ENCODE measurements around the gene GRK6.

Gene GRK6

DNA sequence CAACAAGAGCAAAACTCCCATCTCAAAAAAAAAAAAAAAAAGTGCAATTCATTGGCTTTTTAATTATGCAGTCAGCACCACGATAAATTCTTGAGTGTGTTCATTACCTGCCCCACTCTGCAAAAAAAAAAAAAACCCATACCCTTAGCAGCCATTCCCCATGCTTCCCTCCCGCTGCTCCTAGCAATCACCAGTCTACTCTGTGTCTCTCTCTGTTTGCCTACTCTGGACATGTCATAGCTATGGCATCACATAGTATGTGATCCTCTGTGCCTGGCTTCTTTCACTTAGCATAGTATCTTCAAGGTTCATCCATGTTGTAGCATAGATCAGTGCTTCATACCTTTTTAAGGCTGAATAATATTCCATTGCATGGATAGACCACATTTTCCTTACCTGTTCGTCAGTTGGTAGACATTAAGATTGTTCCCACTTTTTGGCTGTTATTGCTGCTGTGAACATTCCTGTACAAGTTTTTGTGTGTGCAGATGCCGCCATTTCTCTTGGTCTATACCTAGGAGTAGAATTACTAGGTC lies 13.1 kb downstream of the GRK6 start:
- DNase-seq (ENCODE audit: low read depth in 1 of 2, low spot score in 1 of 2) = no peak

DNA sequence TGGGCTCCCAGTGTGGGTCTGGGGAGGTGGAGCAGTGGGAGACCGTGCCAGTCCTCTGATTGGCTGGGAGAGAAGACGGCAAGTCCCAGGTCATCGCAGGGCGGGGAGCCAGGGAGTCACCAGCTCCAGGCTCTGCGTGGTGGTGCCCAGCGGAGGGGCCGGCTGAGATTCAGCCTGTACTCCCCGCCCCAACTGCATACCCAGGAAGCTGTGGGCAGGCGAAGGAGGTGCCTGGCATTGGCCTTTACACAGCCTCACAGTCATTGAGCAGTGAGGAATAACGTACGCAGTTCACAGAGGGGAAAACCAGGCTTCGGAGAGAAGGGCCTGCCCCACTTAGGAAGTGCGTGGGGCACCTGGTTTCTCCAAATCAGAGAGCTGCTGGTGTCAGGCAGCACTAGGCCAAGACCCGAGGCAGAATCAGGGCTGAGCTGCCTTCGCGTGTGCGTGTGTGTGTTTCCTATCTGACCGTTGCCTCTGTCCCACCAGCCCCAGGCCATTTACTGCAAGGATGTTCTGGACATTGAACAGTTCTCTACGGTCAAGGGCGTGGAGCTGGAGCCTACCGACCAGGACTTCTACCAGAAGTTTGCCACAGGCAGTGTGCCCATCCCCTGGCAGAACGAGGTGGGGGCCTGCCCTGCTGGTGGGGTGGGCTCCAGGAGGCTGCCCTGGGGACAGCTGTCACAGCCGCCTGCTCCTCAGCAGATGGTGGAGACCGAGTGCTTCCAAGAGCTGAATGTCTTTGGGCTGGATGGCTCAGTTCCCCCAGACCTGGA lies 13.9 kb downstream of the GRK6 start:
- no peak for DNase-seq (ENCODE audit: low read depth in 1 of 2, low spot score in 1 of 2)

DNA sequence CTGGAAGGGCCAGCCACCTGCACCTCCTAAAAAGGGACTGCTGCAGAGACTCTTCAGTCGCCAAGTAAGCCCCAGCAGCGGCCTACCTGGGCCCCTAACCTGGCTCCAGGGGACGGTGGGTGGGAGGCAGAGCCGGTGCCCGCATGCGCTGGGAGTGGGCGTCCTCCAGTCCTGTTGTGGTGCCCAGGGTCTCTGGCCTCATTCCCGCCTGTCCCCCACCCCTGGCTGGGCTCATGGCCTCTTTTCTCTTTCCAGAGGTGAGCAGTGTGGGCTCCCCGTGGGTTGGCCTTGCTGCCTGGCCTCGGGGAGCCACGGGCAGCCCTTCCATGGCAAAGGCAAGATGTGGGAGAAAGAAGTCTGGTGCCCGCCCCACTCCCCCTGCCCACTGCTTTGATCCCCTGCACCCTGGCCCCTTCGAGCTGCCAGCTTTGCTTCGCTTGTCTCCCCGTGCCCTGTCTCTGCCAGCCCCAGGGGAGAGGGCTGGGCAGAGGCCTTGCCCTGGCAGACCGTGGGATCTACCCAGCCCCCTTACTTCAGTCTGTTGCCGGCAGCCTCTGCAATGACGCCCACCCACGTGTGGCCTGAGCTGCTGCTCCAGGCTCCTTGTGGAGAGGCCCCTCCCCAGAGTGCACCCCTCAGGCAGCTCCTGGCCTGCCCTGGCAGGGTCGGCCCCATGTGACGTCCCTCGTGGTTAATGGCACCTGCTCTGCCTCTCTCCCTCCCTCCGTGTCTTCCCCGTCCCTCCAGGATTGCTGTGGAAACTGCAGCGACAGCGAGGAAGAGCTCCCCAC lies 14.7 kb downstream of the GRK6 start:
- no peak for DNase-seq (ENCODE audit: low read depth in 1 of 2, low spot score in 1 of 2)

DNA sequence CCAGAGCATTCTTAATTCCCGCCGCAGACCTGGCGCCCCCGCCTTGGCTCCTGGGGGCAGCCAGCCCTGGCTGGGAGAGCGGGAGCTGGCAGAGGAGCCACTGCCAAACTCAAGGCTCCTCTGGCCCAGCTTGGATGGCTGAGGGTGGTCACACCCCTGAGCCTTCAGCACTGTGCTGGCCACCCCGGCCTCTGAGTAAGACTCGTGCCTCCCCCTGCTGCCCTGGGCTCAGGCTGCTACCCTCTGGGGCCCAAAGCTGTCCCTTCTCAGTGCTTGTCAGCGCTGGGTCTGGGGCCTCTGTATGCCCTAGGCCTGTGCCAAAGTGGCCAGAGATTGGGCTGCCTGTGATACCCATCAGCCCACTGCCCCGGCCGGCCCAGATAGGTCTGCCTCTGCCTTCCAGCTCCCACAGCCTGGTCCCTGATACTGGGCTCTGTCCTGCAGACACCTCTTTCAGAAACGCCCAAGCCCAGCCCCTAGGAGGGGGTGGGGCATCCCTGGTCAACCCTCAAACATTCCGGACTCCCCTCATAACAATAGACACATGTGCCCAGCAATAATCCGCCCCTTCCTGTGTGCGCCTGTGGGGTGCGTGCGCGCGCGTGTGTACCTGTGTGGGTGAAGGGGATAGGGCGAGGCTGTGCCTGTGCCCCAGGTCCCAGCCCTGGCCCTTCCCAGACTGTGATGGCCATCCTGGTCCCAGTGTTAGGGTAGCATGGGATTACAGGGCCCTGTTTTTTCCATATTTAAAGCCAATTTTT lies 15.8 kb downstream of the GRK6 start:
- DNase-seq (ENCODE audit: low read depth in 1 of 2, low spot score in 1 of 2) = no peak

DNA sequence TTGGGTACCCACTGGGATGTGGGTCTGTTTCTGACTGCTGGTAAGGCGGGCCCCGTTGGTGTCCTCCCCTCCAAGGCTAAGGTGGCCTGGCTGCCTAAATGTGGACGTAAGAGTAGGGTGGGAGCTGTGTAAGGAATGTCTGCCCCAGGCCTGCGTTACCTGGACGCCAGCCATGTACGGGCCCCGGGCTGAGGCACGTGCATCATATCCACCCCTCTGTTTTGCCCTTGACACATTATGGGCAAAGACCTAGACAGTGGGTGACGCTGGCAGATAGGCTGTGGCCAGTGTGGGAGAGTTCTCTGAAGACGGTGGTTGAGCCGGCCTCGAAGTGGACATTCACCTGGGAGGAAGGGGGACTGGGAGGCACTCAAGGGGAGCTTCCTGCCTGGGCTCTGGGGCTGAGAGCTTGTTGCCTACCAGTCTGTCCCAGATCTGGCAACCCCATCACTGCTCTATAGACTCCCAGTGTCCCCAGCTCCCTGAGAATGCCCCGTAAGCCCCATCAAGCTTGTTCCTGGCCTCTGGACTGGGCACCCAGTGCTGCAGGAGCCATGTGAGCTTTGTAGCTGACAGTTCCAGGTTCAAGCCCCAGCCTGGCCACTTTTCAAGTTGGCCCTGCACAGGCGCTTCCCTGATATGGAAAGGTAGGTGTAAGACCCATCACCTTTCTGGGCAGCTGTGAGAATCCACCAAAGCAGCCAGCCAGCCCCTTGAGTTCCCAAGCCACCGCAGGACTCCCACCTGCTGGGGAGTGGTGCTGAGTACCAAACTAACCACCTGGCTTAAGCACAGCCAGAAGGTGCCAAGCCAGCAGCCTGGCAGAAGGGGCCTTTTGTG lies 16.9 kb downstream of the GRK6 start:
- DNase-seq (ENCODE audit: low read depth in 1 of 2, low spot score in 1 of 2) = no peak

DNA sequence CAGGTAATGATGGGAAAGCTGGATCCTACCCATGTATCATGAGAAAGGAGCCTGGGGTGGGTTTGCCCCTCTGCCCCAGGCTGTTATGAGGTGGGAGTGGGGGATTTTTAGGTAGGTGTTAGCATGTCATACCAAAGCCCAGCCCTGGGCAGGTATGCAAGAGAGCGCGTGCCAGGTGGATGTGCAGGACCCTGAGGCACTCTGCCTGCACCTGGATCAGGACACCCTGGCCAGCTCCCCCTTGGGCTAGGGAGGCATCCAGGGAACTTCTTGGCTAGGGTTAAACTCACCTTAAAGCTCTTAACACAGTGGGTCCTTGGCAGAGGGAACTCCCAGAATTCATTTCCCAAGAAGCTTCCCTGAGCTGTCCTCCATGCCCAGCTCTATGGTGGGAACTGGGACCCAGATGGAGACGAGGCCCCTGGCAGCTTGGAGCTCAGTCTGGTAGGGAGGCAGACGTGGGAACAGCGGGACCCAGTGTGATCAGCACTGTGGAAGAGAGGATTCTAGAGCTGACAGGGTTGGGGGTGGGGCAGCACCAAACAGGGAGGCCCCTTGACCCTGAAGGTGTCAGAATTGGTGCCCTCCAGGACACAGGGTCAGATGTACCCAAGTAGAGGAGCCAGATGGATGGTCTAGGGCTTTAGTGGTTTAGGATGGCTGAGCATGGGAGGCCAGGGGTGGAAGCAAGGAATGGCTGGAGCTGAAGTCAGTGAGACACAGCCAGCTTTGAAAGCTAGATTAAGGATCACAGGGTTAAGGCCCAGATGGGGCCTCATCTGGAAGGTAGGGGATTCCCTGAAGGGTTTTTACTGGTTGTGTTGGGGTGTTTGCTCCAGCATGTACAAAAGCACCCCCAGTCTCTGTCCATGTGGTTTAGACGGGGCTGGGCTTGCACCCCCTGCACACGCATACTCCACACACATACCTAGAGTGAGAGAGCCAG lies 17.9 kb downstream of the GRK6 start:
- DNase-seq (ENCODE audit: low read depth in 1 of 2, low spot score in 1 of 2) = no peak

DNA sequence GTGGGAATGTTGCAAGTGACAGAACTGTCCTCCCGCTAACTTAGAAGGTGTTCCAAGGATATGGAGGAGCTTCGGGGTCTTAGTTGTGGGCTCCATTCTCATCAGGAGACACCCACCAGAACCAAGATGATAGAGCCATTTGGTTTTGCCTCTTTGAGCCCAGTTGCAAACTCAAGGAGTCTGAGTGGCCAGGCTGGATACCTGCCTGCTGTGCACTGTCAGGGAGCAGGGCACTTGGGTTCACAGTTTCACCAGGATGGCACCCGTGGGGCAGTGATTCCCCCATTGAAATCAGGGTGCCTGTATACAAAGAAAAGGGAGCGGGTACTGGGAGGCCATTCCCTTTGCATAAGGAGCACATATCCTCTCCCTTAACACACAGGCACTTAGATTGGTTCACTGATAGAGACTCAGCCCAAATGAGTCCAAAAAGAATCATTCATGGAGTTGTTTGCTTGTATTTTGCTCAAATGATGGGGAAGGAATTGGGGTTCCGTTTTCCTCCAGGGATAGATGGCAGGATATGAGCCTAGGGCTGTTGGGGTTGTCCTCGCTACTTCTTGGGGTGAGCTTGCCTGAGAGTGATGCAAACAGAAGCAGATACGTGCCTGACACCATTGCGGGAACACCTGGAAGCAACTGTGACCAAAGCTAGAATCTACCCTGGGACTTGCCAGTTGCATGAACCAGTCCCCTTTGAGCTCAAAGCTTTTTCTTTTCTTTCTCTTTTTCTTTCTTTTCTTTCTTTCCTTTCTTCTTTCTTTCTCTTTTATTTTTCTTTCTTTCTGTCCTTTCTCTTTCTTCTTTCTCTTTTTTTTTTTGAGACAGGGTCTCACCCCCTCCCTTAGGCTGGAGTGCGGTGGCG lies 18.8 kb downstream of the GRK6 start:
- no peak for DNase-seq (ENCODE audit: low read depth in 1 of 2, low spot score in 1 of 2)

DNA sequence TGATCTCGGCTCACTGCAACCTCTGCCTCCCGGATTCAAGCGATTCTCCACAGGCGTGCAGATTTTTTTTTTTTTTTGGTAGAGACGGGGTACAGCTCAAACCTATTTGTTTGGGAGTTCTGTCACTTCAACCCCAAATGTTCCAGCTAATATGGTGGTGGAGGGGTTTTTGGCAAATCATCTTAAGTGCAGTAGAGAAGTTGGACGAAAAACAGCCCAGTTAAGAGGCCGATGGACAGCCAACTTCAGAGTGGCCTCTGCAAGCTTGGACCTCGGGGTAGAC lies 19.4 kb downstream of the GRK6 start:
- no peak for DNase-seq (ENCODE audit: low read depth in 1 of 2, low spot score in 1 of 2)

DNA sequence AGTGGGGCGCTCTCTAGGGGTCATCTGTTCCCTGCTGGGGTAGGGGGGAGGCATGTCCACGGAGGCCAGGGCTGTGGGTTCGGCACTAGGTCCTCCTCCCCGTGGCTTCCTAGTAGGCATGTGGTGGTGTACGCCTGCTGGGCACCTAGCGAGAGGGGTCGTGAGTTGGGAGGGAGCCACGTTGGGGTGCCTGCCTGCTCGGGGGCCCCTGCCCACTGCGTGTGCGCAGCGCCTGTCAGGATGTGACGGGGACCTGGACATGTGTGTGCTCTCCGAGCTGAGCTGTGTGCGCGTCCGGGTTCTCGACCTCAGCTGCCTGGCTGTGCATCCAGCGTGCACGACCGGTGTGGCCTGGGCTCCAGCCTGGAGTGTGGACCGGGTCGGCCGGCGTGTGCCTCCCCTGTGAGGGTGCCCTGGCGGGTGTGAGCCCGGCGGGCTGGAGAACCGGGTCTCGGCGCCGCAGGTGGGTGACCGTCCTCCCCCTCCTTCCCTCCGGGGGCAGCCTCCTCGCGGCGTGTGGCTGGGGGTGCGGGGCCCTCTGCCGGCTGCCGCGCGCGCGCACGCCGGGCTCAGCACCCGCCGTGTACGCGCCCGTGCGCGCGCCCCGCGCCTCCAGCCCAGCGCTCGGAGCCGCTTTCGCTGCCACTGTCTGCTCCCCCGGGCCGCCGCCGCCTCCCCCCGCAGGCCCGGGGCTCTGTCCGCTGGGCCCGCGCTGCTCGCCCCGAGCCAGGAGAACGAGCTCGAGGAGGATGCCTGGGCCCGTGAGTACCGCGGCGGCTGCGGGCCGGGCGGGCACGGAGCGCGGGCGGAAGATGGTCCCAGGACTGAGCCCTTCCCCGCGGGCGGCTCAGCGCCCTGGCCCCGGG lies 20.0 kb downstream of the GRK6 start, which contains the start of gene PRR7:
Gene PRR7, plus strand, starts transcription at position 615 of the 866 bp plus-strand sequence. CDS start 8,254 bp downstream, outside the sequence.
- DNase-seq (ENCODE audit: low read depth in 1 of 2, low spot score in 1 of 2) = peak; percentile 39 to 67

DNA sequence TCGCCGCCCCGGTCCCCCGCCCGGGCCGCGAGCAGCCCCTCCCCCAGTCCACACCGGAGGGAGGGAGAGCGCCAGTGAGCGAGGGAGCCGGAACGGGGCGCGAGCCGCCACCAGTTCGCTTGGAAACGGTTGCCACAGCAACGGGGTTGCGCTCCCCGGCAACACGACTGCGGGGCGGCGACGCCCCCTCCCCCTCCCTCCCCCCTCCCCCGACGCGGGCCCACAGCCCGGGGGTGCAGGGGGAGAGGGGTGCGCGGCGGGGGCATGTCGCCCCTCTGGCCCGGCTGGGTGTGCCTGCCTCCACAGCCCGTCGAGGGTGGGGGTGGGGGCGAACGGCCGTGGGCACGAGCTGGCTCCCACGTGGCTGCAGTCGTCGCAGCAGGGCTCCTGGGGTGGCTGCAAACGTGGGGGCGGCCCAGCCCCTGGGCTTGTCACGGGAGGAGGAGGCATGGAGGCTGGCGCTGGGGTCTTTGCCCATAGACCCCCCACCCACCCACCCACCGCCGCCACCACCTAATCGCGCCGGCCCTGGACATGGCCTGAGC lies 20.7 kb downstream of the GRK6 start:
- DNase-seq (ENCODE audit: low read depth in 1 of 2, low spot score in 1 of 2) = peak; percentile 44 to 69

DNA sequence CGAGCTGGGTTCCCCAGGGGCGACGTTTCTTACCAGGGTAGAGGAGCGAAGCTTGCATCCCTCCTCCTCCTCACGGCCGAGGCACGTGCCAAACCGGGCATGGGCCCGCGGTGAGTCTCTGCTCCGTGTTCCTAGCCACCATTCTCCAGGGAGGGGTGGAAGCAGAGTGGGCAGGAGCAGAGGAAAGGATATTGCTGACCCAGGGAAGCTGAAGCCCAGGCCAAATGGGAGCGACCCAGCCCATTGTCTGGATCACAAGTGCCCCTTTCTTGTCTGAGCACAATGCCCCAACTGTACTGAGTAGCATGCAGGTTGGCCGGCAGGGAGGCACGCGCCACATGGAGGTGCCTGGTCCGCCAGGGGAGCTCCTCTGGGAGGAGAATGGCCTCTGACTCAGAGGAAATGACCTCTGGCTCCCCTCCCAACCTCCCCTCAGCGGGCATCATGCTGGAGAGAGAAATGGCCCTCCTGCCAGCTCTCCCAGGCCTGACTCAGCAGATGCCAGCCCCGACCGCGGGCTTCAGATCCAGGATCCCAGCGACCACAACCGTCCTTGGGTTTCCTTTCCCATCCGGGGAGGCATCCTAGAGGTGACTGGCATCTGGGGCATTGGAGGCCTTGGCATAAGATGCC lies 21.3 kb downstream of the GRK6 start:
- no peak for DNase-seq (ENCODE audit: low read depth in 1 of 2, low spot score in 1 of 2)

DNA sequence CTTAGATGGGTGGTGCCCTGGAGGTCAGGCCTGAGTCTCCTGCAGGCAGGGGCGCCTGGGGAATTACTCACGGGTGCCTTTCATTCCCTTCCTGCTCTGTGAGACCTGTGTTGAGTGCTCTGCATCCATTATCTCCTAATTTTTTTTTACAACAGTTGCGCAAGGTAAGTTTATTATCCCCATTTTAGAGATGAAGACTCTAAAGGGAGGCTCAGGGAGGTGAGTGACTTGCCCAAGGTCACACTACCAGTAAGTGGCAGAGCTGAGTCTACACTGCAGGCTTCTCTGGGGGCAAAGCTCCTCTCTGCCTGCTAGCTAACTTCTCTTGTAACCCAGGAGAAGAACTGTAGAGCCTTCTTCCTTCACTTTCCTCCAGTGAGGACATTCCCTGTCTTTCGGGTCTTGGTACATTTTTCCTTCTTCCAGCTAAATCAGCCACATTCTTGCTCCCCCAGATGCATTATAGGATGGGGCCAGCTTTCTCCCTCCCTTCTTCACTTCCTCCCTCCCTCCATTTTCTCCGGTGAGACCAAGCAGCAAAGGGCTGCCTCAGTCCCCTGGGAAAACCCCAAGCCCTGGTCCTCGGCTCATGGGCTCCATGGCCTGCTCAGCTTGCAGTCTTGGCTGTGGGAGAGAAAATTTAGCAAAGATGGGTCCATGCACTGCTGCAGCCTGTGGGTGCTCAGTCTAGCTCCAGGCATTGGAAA lies 21.9 kb downstream of the GRK6 start:
- no peak for DNase-seq (ENCODE audit: low read depth in 1 of 2, low spot score in 1 of 2)

DNA sequence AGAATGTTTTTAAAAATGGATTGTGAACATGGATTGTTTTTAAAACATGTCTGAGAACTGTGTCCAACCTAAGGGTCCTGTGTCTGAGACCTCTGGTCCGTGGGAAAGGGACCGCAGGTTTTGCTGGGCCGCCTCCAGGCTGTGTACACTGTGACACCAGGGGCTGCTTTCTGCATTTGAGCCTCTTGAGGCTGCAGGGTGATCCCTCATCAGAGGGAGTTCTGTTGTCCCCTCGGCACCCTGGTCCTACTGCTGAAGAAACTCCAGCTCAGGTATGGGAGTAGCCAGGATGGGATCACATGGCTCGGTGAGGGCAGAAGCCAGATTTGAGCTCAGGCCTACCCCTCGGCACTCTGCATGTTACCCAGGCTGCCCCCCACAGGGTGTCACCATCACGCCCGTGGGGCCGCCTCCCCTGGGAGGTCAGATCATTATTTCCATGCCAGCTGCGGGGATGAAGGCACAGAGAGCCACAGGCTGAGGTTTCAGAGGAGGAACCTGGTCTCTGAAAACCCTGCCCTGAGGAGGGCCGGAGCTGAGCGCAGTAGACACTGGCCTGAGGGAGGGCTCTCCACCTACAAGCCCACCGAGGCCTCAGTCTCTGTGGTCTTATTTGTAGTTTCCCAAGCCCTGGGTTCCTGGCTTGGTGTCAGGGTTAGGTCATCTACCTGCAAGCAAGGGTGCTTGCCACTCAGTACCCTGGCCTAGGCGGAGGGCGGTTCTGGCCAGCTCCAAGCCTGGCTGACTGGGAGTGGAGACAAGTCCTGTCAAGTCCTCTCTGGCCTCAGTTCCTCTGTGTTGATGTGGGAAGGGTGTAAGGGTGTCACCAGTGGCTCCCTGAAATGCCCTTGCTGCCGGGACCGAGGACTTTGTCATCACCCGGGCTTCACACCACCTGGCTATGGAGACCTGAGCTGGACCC lies 22.9 kb downstream of the GRK6 start:
- DNase-seq (ENCODE audit: low read depth in 1 of 2, low spot score in 1 of 2) = no peak

DNA sequence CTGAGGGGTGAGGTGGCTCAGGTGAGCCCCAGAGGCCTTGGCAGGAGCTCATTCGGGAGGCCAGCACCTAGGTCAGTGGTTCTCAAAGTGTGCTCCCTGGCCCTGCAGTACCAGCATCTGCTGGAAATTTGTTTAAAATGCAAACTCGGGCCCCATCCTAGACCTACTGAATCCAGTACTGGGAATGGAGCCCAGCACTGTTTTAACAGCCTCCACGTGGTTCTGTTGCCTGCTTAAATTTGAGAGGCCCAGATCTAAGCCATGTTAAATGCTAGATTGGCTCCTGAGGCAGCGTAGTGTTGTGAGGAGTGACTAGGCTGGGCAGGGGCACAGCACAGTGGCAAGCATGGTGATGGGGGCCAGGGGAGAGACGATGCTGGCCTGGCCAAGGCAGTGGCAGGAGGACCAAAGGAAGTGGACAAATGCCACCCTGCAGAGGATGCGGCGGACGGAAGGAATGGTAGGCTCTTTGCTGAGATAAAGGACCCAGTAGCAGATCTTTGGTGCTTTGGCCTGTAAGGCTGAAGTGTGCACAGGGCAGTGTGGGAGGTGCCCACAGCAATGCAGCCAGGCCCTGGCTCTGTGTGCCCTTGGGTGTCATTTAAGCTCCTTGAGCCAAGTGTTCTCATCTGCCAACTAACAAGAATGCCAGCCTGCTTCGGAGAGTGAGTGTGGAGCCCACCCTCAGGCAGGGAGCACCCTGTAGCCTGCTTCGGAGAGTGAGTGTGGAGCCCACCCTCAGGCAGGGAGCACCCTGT lies 24.4 kb downstream of the GRK6 start:
- DNase-seq (ENCODE audit: low read depth in 1 of 2, low spot score in 1 of 2) = no peak

All from activated T-helper 1 cell treated with anti-CD3 and anti-CD28 coated beads, Interleukin-2, amount 50 U/mL, for 16 hours (primary cell).